GM18867 (cell line): ENCODE data around the gene STXBP6.

Experiments used
- ATAC-seq: cut with Tn5 transposase; IDR thresholded peaks from one replicate; pipeline ENCODE4 v1.9.1; 2021; ENCODE audit warnings: mild to moderate bottlenecking, moderate library complexity; ENCODE audit not compliant: unreplicated experiment

STXBP6 gene

DNA sequence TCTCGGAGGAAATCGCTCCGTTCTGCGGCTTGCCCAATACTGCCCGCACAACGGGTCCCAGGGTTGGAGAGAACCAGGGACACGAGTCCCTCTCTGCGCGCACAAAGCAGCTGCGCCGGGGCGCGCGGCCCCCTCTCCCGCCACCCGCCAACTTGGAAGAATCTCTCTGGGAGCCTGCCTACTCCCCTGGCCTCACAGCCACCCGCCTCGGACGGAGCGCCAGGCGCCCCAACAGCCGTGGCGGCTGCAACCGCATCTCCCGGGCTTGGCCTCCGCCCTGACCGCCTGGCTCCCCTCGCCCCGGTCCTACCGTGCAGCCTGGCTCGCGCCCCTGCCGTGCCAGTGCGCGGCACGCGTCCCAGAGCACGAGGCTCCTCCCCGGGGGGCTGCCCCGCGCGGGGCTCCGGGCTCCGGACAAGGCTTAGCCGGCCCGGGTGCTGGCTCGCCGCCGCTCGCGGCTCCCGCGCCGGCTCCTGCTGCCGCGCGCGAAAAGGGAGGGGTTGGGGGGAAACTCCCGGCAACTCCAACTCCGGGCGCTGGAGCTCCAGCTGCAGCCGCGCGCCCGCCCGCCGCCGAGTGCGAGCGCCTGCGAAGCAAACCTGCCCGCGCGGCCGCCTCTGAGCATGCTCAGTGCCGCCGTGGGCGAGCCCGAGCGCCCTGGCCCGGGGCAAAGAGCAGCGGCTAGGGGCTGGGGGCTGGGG, at the start of gene STXBP6:
TSS of gene STXBP6 (minus strand) at position 580 of the 701 bp plus-strand sequence. CDS start 75,329 bp downstream, outside the sequence.
- ATAC-seq: peak; percentile 76

DNA sequence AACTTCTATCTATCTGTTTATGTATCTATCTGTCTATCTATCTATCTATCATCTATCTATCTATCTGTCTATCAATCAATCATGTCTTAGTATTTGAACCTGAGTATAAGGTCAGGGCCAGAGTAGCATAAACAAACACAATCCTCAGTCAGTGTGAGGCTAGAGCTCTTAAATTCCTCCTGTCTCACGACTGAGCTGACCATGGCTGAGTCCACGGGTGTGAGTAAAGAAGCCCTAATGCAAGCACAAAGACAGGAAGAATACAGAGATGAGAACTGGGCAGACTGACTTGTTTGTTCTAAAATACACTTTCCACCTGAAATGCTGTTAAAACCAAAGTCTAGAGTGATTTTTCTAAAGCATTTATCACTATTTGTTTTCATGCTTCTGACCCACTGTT, 47.2 kb upstream of the STXBP6 start:
- no peak for ATAC-seq

DNA sequence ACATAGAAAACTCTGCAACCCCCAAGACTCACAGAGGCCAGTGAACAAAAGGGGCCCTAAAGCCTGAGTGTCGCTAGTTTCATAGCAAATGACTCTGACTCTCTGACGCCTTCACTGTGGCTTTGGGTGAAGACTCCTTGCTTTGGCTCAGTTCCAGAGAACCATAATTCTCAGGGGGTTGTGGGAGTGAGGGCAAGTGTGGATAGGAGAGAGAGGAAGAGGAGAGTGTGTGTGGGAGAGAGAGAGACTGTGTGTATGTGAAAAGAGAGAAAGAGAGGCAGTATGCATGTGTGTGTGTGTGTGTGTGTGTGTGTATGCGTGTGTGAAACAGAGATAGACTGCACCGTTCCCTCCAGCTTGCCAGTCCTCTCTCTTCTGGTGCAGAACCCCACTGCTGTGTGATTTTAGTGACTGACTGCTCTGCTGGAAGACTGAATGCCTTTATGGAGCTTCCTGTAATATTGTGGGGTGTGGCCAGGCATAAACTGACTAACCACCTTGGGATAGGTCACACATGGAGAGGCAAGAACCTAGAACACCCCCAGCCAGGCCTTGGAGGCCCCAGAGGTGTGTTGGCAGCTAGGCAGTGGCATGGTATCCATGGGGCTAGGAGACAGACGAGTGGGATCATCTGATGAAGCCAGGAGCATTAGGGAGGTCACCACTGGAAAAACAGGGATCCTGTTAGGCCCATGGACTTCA, 45.9 kb upstream of the STXBP6 start:
- ATAC-seq: no peak

DNA sequence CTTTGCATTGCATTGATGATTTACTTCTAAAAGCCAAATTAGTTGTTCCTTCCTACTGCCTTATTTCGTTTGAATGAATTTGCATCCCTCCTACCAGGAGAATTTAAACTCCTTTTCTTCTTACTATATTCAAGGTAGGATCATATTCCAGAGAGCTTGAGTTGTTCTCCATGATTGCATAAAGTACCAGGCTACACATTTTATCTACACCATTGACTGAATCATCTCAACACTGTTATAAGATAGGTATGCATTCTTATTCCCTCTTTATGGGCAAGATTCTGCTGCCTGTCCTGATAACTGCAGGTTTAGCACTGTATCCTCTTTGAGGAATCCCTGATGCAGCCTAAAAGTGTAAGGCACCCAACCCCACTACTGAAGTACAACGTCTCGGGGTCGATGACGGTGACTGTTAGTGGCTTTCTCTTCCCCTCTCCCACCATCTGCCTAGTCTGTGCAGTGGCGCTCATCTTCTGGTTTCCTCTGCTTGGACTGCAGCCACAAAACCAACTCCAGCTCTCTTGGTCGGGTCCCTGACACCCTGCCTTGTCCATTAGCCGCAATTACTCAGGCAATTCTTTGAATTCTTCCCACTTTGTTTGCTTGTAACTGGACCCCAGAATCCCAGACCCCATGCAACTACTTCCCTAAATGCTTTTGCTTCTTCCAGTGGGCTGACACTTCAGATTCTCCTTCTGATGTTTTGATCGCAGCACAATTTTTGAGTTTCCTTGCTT, 44.4 kb upstream of the STXBP6 start:
- ATAC-seq: no peak

DNA sequence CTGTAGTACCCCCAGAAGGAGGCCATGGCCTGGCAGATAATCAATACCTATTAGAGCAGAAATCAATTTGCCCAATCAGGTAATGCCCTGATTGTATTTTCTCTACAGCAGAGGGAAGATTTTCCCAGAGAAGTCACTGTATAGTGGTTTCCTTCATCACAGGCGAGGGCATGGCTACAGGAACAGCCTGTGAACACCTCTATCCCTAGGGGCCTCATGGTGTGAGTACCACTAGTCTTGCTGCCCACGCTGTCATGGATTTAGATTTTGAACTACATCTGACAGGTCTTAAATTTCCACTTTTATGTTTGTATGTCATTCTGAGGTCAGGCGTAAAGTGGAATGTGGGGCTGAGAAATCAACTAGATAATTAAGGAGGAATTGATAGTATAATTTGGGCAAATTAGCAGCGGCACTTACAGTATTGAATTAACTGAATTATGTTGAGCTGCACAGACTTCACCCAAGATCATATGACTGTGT, 42.4 kb upstream of the STXBP6 start:
- no peak for ATAC-seq

DNA sequence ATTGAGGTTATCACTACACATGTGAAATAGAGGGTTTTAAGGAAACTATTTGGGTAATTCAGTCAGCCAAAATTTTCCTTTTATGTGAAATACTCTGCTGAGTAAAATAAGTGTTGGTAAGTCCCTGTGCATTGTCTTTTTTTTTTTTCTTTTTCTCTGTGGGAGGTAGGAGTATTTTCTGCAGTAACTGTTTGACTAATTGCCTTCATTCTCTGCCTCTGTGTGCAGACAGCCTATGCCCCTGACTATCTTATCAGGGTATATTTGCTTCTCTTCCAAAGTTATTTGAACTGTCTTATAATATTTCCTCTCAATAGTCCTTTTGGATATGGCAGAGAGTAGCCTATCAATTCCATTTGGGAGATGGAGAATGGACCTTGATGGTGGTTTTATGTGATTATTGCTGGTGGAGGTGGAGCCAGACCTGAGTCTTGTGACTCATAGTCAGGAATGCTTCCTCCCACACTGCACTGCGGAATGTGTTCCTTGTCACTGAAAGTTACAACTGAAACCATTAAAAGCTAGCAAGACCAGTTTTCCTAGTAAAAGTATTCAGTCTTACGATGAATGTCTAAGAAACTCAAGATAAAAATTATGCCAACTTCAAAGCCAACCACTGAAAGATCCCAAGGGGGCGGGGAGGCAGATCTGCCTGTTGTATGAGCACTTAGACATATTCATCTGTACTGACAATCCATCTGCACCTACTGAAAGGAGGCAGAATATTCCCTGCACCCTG, 40.9 kb upstream of the STXBP6 start:
- ATAC-seq: no peak

DNA sequence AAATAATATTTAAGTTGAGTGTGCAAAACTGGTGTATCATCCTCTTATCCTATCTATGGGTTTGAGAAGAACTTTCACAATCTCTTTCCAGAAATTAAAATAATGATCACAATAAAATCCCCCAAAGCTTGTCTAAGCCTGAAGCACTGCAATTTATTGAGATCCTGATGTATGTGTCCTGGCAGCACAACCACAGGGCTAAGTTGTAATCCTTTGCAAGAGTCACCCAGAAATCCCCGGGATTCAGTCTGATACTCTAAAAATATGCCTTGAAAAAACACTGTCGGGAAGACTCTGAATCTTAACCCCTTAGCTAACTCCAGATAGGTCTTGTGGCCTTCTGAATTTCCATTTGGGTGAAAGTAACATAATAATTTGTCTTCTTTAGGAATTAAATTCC, 40.3 kb upstream of the STXBP6 start:
- ATAC-seq: no peak

DNA sequence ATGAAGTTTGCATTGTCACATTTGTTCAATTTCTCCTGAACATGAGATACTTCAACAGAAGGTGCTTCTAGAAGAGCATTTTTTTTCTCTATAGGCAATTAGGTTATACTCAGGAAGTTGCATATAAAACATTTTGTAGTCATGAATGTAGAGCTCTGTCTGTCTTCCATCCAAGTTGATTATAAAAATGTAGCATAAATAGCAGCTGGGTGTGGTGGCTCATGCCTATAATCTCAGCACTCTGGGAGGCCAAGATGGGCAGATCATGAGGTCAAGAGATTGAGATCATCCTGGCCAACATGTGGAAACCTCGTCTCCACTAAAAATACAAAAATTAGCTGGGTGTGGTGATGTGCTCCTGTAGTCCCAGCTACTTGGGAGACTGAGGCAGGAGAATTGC, 39.5 kb upstream of the STXBP6 start:
- no peak for ATAC-seq

DNA sequence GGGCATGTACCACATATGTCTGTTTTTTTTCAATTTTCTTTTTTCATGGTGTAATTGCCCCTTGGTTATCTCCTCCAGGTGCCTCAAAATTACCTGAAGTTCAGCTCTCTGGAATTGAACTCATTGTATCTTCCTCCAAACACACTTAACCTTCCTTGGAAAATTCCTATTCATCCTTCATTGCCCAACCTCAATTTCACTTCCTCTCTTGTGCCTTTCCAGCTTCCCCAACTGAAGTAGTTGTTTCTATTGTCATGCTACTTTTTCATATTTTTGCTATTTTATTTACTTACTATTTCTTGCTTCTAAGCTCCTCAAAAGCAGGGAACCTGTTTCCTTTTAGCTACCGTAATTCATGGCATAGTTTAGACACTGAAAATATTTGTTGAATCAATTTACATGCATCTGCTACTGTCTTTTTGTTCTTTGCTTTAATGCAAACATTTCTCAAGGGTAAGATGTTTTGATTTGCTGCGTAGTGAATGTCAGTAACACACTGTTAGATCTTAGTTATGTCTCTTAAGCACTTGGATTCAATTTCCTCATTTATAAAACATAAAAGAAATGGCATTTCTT, 37.0 kb upstream of the STXBP6 start:
- ATAC-seq: no peak

DNA sequence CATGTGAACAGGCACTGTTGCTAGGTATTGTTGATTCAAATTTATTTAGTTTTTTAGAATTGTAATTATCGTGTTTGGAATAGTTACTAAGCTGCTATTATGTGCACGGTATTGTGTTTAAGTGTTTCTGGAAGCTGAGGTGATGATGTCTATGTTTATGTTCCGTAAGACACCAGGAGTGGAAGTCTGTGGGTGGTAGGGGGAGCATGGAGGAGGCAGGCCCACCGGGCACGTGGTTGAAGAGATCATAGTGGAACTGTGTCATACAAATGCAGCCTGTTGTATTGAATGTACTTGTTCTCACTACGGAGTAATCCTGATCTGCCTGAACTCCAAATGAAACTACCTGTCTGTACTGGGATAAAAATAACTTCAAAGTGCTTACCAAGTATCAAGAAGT, 36.1 kb upstream of the STXBP6 start:
- no peak for ATAC-seq

DNA sequence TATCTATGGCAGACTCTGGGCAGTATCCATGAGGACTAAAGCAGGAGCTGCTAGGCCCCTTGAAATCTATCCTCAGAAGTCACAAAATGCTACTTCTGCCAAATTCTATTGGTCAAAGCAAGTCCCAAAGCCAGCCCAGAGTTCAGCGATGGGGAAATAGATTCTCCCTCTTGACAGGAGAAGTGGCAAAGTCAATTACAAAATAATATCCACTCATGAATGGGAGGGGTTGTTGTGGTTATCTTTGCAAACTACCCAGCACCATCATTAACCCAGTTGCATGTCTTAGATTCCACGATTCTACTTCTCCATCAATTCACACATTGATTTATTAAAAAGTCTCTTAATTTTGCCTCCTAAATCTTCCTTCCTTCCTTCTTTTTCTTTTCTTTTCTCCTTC, 30.7 kb upstream of the STXBP6 start:
- no peak for ATAC-seq

DNA sequence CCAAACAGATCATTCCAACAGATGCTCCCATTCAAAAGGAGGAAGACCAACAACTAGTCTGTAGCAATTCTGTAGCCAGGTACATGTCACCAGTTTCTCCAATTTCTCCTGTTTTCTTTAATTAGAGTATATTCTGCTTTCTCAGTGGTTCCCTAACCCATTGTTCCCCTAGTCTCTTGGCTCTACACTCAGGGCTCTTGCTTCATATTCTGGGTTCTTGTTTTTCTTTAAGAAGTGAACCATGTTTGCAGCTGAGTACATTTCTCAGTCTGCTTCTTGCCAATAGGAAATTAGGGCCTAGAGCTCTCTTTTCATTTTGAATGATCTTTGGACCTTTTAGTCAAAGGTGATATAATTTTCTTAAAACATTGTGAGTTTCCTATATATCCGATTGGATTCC, 29.4 kb upstream of the STXBP6 start:
- ATAC-seq: no peak

DNA sequence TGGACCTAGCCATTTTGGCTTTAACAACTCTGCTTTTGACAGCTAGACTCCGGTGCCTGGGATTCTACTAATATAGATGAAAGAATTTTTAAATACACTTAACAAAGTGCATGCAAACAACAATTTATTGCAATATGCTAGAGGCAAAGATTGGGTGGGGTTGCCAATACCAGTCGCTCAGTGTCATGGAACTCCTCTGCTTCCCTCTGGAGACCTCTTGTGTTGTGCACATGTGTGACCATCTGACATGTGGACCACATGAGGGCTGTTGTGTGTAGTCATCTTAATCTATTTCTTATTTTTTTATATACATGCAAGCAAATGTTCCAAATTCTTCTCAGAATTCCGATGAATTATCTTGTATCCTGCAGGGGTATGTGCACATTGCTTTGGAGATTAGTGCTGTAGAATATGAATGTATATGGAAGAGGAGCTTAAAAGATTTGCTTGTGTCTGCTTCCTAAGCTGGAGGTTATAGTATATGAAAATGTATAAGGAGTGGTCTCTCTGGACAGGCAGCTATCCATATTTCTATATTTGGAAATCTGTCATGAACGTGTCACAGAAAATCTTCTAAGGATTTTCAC, 24.2 kb upstream of the STXBP6 start:
- ATAC-seq: no peak

DNA sequence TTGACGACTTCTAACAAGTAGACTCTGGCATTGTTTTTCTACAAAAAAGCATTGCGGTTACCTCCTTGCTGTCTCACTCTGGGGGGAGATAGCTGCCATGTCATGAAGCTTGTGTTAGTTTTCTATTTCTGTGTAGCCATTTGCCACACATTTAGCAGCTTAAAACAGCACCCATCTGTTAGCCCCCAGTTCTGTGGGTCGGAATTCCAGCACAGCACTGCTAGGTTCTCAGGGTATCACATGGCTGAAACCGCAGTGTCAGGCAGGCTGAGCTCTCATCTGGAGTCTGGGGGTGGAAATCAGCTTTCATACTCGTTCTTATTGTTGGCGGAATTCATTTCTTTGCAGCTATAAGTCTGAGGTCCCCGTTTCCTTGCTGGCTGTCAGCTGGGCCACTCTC, 19.9 kb upstream of the STXBP6 start:
- no peak for ATAC-seq

DNA sequence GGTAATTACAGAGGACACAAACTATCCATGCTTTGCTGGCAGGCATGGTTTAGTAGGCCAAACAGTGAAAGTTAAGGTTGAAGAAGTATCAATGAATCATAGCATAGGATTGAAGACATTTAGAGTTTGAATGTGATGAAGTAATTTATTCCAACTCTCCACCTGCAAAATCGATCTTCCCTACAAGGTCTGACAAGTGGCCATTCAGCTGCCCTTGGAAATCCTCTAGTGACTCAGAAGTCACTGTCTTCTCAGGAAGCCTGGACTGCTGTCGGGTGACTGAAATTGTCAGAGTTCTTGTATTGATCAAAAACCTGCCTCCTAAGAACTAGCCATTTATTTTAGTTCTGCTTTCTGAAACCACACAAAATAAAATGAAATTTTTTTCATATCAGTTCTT, 17.7 kb upstream of the STXBP6 start:
- ATAC-seq: no peak

DNA sequence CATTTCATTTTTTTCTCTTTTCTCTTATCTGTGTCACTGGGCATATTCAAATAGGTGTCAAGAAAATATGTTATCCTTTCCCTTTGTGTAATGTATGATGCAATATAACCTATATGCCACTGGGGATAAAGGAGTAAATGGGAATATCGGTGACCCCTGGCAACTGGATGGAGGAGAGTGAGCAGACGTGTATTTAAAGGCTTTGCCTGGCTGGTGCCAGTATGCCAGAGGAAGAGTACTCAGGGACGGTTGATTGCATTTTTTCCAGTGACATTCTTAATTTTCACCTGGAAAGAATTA, 12.0 kb upstream of the STXBP6 start:
- no peak for ATAC-seq

DNA sequence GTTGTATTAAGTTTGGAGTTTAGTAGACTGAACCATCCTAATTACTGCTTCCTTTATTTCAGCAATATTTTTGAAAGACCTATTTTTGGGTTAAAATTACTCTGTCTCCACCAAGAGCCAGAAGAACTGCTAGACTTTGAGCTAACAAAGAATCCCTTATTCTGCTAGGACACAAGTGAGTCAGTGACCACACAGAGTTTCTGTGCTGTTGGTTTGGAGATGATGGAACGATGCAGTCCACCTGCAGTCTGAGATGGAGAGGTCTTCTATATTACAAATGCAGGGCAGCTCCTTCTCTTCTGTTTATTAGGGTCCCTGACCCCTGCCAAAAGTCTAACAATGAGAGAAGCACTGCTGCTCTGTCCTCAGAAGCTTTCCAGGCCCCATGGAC, 6.7 kb upstream of the STXBP6 start:
- ATAC-seq: no peak

DNA sequence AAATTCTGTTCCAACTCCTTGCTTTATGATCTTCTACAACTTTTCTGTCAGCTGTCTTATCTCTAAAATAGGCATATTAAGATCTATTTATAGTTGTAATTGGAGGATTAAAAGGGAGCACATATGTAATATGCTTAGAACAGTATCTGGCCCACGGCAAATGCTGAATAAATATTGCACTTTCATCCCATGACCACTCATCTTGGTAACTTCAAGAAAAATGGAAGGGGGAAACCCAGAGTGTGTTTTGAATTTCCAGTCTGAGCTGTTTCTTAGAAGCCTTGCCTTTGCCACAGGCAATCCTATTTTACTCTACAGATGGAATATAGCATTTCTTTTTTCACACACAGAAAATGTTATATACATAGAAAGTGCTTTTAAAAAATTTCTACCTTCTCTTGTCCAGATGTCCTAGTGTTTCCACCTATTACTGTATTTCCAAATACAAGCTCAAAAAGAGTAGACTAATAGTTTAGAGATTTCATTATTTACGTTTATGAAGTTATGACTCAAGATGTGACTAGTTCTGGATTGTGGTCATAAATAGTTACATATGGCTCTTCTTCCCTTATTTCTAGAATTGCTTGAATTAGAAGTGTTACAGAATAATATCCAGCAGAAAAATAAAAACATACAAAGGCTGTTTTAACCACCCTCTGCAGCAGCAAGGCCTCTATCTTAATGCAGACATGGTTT, 6.2 kb upstream of the STXBP6 start:
- ATAC-seq: no peak

DNA sequence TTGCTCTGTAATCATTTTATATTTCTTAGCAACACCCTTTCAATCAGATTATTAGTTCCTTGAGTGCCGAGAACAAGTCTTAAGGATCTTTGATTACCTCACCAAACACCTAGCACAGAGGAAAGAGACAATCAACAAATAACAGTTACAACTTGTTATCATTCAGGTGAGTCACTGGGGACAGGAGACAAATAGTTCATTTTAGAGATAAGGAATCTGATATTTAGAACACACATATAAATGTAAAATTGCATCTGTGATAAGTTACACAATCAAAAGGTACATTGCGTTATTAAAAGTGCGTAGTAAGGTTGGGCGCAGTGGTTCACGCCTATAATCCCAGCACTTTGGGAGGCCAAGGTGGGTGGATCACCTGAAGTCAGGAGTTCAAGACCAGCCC, 5.1 kb upstream of the STXBP6 start:
- ATAC-seq: no peak

DNA sequence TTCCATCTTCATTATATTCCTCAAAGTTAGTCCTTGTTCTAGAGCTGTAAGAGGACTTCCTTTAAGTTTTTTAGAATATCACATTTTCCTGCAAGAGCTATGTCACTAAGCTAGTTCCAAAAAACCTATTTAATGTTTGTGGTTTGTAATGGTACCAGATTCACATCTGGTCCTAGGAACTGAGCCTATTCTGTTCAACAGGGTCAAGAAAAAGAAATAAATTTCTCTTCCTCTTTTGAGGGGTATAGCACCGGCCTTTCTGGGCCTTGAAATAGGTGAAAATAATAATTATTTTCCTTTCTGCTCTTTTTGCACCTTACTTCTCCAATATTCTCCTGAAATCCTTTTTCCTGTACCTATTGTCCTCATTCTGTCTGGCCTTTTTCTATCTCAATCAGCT, 3.6 kb upstream of the STXBP6 start:
- ATAC-seq: no peak
